Esophagus squamous epithelium (tissue), 4 donors: ENCODE measurements around the gene SLC15A4.

Experiments
- POLR2A ChIP-seq, 4 donors: fragments of 450-650 bp; IDR thresholded peaks; one replicate each; pipeline ENCODE4 v1.6.1; 2017; ENCODE audit warnings: antibody characterized with exemption in 4 of 4, mild to moderate bottlenecking in 4 of 4, moderate library complexity in 3 of 4
- TF ChIP-seq, protein P1 (sequence below), 6 experiments: fragments of 450-650 bp in 4 of 6; fragments of 200-600 bp in 2 of 6; sonication (generic) in 2 of 6; IDR thresholded peaks; one replicate each; pipeline ENCODE4 v1.5.1; 2016 to 2019; ENCODE audit warnings: antibody characterized with exemption in 6 of 6, mild to moderate bottlenecking in 4 of 6, moderate library complexity in 4 of 6

DNA sequence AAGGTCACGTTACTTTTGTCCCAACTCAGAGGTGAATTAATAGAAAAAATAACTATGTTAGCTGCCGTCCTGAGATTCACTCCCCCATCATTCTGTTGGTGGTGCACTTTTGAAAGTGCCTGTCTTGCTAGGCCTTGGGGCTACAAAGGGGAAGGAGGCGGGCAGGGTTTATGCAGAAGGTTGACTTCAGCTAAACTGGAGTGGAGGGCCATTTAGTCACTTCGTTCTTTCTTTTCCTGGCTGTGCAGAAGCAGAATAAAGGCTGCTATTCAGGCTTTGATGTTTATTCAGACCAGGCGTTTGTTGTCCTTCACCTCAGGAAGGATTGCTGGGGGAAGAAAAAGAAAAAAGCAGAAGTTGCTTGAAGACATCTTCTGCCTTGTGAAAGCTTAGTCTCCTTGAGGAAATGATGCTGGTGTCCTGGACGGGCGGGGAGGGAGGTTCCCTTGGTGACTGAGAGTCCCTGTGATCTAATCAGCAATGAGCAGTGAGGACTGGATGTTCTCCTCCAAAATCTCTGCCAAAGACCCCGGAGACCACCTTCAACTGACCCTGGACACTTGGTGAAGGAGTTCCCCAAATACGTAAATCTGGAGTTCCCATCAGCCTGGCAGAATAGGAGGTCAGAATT, 33.5 kb upstream of the SLC15A4 start:
- TF ChIP-seq, protein P1, sequence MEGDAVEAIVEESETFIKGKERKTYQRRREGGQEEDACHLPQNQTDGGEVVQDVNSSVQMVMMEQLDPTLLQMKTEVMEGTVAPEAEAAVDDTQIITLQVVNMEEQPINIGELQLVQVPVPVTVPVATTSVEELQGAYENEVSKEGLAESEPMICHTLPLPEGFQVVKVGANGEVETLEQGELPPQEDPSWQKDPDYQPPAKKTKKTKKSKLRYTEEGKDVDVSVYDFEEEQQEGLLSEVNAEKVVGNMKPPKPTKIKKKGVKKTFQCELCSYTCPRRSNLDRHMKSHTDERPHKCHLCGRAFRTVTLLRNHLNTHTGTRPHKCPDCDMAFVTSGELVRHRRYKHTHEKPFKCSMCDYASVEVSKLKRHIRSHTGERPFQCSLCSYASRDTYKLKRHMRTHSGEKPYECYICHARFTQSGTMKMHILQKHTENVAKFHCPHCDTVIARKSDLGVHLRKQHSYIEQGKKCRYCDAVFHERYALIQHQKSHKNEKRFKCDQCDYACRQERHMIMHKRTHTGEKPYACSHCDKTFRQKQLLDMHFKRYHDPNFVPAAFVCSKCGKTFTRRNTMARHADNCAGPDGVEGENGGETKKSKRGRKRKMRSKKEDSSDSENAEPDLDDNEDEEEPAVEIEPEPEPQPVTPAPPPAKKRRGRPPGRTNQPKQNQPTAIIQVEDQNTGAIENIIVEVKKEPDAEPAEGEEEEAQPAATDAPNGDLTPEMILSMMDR (IDR thresholded peaks at IDR 0.05) = no peak
- TF ChIP-seq POLR2A (IDR thresholded peaks at IDR 0.05) = no peak
